22Rv1 (cell line): ENCODE measurements around the gene TRMT1.

ENCODE experiments used
- ZFX ChIP-seq: fragments of 450-650 bp; IDR thresholded peaks from 2 replicates; pipeline ENCODE4 v1.6.1; 2017; ENCODE audit warnings: antibody characterized with exemption, borderline replicate concordance
- TF ChIP-seq, protein P1 (sequence below): fragments of 450-650 bp; IDR thresholded peaks from 2 replicates; pipeline ENCODE4 v1.5.1; 2017; ENCODE audit warnings: mild to moderate bottlenecking

DNA sequence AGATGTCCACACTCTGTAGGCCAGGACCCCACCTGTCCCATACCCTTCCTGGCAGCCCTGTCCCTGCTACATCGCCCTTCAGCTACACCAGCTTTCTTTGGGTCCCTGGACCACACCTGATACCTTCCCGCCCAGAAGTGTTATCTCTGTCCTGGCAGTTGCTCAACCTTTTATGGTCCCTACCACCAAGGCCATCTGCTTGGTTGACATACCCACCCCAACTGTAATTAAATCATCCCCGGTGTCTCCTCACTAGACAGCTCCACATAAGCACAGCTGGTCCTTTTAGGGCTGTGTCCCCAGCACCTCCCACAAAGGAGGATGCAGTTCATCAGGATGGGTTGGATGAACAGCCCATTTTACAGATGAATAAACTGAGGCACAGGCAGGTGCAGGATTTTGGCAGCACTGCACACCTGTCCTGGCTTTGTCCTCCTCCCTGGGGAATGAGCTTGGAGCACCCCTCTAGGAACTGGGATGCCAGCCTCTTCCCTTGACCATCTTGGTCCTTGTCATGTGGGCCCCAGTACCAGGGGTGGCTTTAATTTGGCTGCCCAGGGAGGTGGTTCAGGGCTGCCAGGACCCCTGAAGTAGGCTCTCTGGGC, 14.4 kb upstream of the TRMT1 start:
- TF ChIP-seq, protein P1, sequence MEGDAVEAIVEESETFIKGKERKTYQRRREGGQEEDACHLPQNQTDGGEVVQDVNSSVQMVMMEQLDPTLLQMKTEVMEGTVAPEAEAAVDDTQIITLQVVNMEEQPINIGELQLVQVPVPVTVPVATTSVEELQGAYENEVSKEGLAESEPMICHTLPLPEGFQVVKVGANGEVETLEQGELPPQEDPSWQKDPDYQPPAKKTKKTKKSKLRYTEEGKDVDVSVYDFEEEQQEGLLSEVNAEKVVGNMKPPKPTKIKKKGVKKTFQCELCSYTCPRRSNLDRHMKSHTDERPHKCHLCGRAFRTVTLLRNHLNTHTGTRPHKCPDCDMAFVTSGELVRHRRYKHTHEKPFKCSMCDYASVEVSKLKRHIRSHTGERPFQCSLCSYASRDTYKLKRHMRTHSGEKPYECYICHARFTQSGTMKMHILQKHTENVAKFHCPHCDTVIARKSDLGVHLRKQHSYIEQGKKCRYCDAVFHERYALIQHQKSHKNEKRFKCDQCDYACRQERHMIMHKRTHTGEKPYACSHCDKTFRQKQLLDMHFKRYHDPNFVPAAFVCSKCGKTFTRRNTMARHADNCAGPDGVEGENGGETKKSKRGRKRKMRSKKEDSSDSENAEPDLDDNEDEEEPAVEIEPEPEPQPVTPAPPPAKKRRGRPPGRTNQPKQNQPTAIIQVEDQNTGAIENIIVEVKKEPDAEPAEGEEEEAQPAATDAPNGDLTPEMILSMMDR: no peak
- TF ChIP-seq ZFX: no peak
